Ascending aorta (tissue), 2 donors: ENCODE measurements around the gene ITGA5. TPM values are rescaled to one million over a fixed set of nuclear protein-coding genes. Genes with fewer than 3 reads are reported as not detected.

Experiments used
- DNase-seq, 2 donors: peaks; one replicate each; pipeline ENCODE4 v3.0.0-alpha.2; 2019; ENCODE audit warnings: low spot score in 2 of 2
- H3K27ac ChIP-seq, 2 donors: fragments of 200-600 bp; sonication (generic); one replicate each; pipeline ENCODE4 v1.5.1; 2016 to 2017; ENCODE audit warnings: mild to moderate bottlenecking in 1 of 2
- H3K27me3 ChIP-seq: fragments of 200-600 bp; sonication (generic); one replicate; pipeline ENCODE4 v1.5.1; 2017
- H3K36me3 ChIP-seq, 2 donors: fragments of 200-600 bp; sonication (generic); one replicate each; pipeline ENCODE4 v1.5.1; 2016
- H3K4me1 ChIP-seq, 2 donors: fragments of 200-600 bp; sonication (generic); one replicate each; pipeline ENCODE4 v1.5.1; 2016 to 2017; ENCODE audit warnings: mild to moderate bottlenecking in 1 of 2
- H3K4me3 ChIP-seq, 2 donors: fragments of 200-600 bp; sonication (generic); one replicate each; pipeline ENCODE4 v1.5.1; 2016 to 2017; ENCODE audit warnings: mild to moderate bottlenecking in 1 of 2
- H3K9me3 ChIP-seq, 2 donors: fragments of 200-600 bp; sonication (generic); one replicate each; pipeline ENCODE4 v1.5.1; 2016
- CTCF ChIP-seq, 3 experiments: fragments of 200-600 bp in 2 of 3; fragments of 450-650 bp in 1 of 3; sonication (generic) in 2 of 3; IDR thresholded peaks; one replicate each; pipeline ENCODE4 v1.5.1; 2016 to 2019; ENCODE audit warnings: antibody characterized with exemption in 3 of 3, mild to moderate bottlenecking in 1 of 3, moderate library complexity in 1 of 3
- intact Hi-C: fragments of 100-400 bp; cut with DNase I; formaldehyde crosslinking; loops from one replicate; pipeline ENCODE4 v1.15.1; 2023
- total RNA-seq: library from RNA; depleted of rRNA; stranded (reverse); fragments of >200 nt; gene quantifications from one replicate; pipeline ENCODE4 v1.1.0, GENCODE V29; 2016

Gene ITGA5
- total RNA-seq, 1 donor from 2014 or later = 973 TPM

GRCh38 chr12:54368025-54368708, 50.9 kb downstream of the ITGA5 start:
- TF ChIP-seq CTCF (IDR thresholded peaks at IDR 0.05) = no peak
- Histone ChIP-seq H3K36me3 (no peaks in the 10 kb centered on the region), H3K4me3 (peak overlapping the region in 1 of 2 donors; percentile 65), H3K27me3 (no peaks in the 10 kb centered on the region), H3K27ac (peak overlapping the region; percentile 8 to 60), H3K9me3 (no peaks in the 10 kb centered on the region), H3K4me1 (peaks cover 4 to 22% of the 10 kb centered on the region in 2 donors)
- intact Hi-C loops = loop anchor here (2.0 to 10.0 kb wide), 2 partner anchors 73 to 113 kb away; no protein-coding TSS in a partner anchor
- DNase-seq = no peak

- Histone ChIP-seq H3K4me1 (peaks cover 3 to 18% of the 10 kb centered on the region in 2 donors), H3K4me3 (no peak within 1 kb of the TSS), H3K9me3 (no peaks in the 10 kb centered on the region), H3K27ac (no peak within 1 kb of the TSS), H3K36me3 (no peaks in the 10 kb centered on the region), H3K27me3 (no peaks in the 10 kb centered on the region)
- no peak for DNase-seq
- no peak for TF ChIP-seq CTCF (IDR thresholded peaks at IDR 0.05)
- intact Hi-C loops = loop anchor here (5.0 to 10.0 kb wide), 2 partner anchors 110 to 142 kb away; no protein-coding TSS in a partner anchor
These were observed 54.7 kb downstream of the ITGA5 start, which contains the start of gene GPR84 for GRCh38 chr12:54364413-54364812. GPR84 (minus strand) TSS chr12:54364486; CDS start chr12:54363851, 635 bp downstream.

- Histone ChIP-seq H3K4me1 (peaks cover 0 to 11% of the 10 kb centered on the region in 2 donors), H3K27me3 (no peaks in the 10 kb centered on the region), H3K9me3 (no peaks in the 10 kb centered on the region), H3K4me3 (no peak overlapping the region), H3K27ac (no peak overlapping the region), H3K36me3 (no peaks in the 10 kb centered on the region)
- intact Hi-C loops = loop anchor here (5.0 to 10.0 kb wide), 2 partner anchors 109 to 141 kb away; no protein-coding TSS in a partner anchor
- TF ChIP-seq CTCF (IDR thresholded peaks at IDR 0.05) = no peak
- no peak for DNase-seq
These were observed 55.4 kb downstream of the ITGA5 start for GRCh38 chr12:54363618-54364017.

- no peaks in the 10 kb centered on the region for H3K36me3 ChIP-seq
- DNase-seq = no peak
- TF ChIP-seq CTCF (IDR thresholded peaks at IDR 0.05) = no peak
These were observed 56.0 kb downstream of the ITGA5 start for GRCh38 chr12:54363047-54363446.

GRCh38 chr12:54360717-54361456, 58.2 kb downstream of the ITGA5 start:
- H3K4me1 ChIP-seq = peaks cover 0 to 15% of the 10 kb centered on the region in 2 donors
- peak overlapping the region; percentile 78 to 80 for H3K27ac ChIP-seq
- TF ChIP-seq CTCF (IDR thresholded peaks at IDR 0.05) = peak; percentile 71 to 82 (median 76)
- intact Hi-C loops = loop anchor here (5.0 to 10.0 kb wide), 2 partner anchors 106 to 139 kb away; no protein-coding TSS in a partner anchor
- peak in 1 of 2 donors; percentile 84 for DNase-seq
- no peaks in the 10 kb centered on the region for H3K9me3 ChIP-seq
- H3K36me3 ChIP-seq = no peaks in the 10 kb centered on the region
- H3K27me3 ChIP-seq = no peaks in the 10 kb centered on the region
- no peak overlapping the region for H3K4me3 ChIP-seq

More at GRCh38 chr12:54363047-54363446, 56.0 kb downstream of the ITGA5 start:
- intact Hi-C loops = loop anchor here (5.0 to 10.0 kb wide), 2 partner anchors 108 to 141 kb away; no protein-coding TSS in a partner anchor
- H3K4me3 ChIP-seq = no peak overlapping the region
- no peaks in the 10 kb centered on the region for H3K27me3 ChIP-seq
- no peaks in the 10 kb centered on the region for H3K9me3 ChIP-seq
- no peak overlapping the region for H3K27ac ChIP-seq
- H3K4me1 ChIP-seq = peaks cover 0 to 10% of the 10 kb centered on the region in 2 donors
